ENCODE results near the gene CPEB1.

CPEB1 gene

DNA sequence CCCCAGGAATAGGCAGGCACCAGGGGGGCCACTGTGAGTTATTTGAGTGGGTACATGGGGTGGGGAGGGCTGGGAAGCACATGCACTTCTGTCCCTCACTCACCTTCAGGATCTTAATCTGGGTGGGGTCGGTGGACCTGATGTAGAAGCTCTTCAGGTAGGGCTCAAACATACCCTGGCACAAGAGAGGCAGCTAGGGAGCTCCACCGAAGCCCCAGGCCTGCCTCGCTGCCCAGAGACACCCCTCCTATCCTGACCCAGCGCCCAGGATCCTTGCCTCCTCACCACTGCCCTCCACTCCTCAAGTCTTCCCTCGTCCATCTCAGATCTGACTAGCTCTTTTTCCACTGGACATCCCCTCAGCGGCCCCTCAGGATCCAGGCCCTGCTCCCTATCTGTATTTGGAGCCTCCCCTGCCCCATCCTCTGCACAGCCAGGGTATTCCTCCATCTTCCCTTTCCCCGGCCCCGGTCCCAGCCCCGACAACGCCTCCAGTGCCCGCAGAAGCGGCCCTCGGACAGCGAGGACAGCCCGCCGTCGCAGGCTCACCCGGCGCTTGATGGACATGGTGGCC, 32.5 kb upstream of the CPEB1 start:
- Histone ChIP-seq H3K27ac (replicated peaks) (no peak overlapping the region), H3K4me3 (replicated peaks; ENCODE audit: insufficient read depth, low read length) (no peak overlapping the region), H3K27me3 (ENCODE audit: insufficient read depth, poor library complexity, severe bottlenecking) (peaks cover 10% of the 10 kb centered on the region)
- no peak for DNase-seq (ENCODE audit: low read depth in 1 of 2, low spot score in 1 of 2)
- TF ChIP-seq GABPA (IDR thresholded peaks at IDR 0.05; ENCODE audit: low read depth) (no peak), CTCF (IDR thresholded peaks at IDR 0.05; ENCODE audit: insufficient read depth, low read length) (no peak), SPI1 (IDR thresholded peaks at IDR 0.05; ENCODE audit: borderline replicate concordance, low read depth) (no peak), POLR2AphosphoS5 (IDR thresholded peaks at IDR 0.05; ENCODE audit: low read depth) (no peak)
- TF ChIP-seq, protein P1, sequence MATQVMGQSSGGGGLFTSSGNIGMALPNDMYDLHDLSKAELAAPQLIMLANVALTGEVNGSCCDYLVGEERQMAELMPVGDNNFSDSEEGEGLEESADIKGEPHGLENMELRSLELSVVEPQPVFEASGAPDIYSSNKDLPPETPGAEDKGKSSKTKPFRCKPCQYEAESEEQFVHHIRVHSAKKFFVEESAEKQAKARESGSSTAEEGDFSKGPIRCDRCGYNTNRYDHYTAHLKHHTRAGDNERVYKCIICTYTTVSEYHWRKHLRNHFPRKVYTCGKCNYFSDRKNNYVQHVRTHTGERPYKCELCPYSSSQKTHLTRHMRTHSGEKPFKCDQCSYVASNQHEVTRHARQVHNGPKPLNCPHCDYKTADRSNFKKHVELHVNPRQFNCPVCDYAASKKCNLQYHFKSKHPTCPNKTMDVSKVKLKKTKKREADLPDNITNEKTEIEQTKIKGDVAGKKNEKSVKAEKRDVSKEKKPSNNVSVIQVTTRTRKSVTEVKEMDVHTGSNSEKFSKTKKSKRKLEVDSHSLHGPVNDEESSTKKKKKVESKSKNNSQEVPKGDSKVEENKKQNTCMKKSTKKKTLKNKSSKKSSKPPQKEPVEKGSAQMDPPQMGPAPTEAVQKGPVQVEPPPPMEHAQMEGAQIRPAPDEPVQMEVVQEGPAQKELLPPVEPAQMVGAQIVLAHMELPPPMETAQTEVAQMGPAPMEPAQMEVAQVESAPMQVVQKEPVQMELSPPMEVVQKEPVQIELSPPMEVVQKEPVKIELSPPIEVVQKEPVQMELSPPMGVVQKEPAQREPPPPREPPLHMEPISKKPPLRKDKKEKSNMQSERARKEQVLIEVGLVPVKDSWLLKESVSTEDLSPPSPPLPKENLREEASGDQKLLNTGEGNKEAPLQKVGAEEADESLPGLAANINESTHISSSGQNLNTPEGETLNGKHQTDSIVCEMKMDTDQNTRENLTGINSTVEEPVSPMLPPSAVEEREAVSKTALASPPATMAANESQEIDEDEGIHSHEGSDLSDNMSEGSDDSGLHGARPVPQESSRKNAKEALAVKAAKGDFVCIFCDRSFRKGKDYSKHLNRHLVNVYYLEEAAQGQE (IDR thresholded peaks at IDR 0.05; ENCODE audit: insufficient replicate concordance, low read depth), result no peak

DNA sequence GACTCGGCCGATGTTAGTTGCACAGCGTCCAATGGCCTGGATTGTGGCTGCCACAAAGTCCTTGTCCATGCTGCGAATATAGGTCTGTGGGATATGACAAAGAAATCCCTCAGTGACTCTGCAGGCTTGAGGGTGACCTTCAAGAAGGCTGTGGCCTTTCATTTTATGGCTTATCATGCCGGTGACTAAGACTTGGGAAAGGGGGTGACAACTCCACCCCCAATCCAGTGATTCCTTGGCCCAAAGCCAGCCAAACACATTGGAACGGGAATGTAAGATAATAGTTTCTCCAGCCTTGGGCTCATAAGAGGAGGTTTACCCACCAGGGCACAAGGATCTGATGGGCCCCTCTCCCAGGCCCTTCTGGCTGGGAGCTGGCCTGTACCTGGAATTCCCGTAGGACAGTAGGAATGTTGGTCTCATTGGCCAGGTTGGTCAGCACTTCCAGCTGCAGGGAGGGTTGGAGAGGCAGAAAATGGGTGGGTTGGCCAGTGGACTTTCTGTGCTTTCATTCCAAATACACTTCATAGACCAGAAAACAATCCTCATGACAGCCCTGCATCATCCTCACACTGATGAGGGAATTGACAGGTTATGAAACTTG, 30.7 kb upstream of the CPEB1 start:
- Histone ChIP-seq H3K27me3 (ENCODE audit: insufficient read depth, poor library complexity, severe bottlenecking) (peaks cover 10% of the 10 kb centered on the region), H3K4me3 (replicated peaks; ENCODE audit: insufficient read depth, low read length) (no peak overlapping the region), H3K27ac (replicated peaks) (no peak overlapping the region)
- no peak for DNase-seq (ENCODE audit: low read depth in 1 of 2, low spot score in 1 of 2)
- TF ChIP-seq POLR2AphosphoS5 (IDR thresholded peaks at IDR 0.05; ENCODE audit: low read depth) (no peak), SPI1 (IDR thresholded peaks at IDR 0.05; ENCODE audit: borderline replicate concordance, low read depth) (no peak), CTCF (IDR thresholded peaks at IDR 0.05; ENCODE audit: insufficient read depth, low read length) (no peak), GABPA (IDR thresholded peaks at IDR 0.05; ENCODE audit: low read depth) (no peak)
- TF ChIP-seq, protein P1 (IDR thresholded peaks at IDR 0.05; ENCODE audit: insufficient replicate concordance, low read depth), result no peak

- H3K4me3 ChIP-seq (replicated peaks; ENCODE audit: insufficient read depth, low read length), result no peak overlapping the region
- DNase-seq (ENCODE audit: low read depth in 1 of 2, low spot score in 1 of 2), result no peak
- H3K27me3 ChIP-seq (ENCODE audit: insufficient read depth, poor library complexity, severe bottlenecking), result no peaks in the 10 kb centered on the region
- H3K27ac ChIP-seq (replicated peaks), result no peak overlapping the region
- TF ChIP-seq SPI1 (IDR thresholded peaks at IDR 0.05; ENCODE audit: borderline replicate concordance, low read depth) (no peak), POLR2AphosphoS5 (IDR thresholded peaks at IDR 0.05; ENCODE audit: low read depth) (no peak), CTCF (IDR thresholded peaks at IDR 0.05; ENCODE audit: insufficient read depth, low read length) (no peak), GABPA (IDR thresholded peaks at IDR 0.05; ENCODE audit: low read depth) (no peak)
- TF ChIP-seq, protein P1 (IDR thresholded peaks at IDR 0.05; ENCODE audit: insufficient replicate concordance, low read depth), result no peak
These were observed 27.7 kb upstream of the CPEB1 start for GRCh38 chr15:82674873-82675272.

Data from HL-60 (cell line).